HCT116 (cell line): ENCODE results near the gene NDUFS8.

Experiments
- ATF3 ChIP-seq: IDR thresholded peaks from 2 replicates; pipeline ENCODE4 v1.6.1; 2012
- CTCF ChIP-seq, 3 experiments: fragments of 200-600 bp in 1 of 3; sonication (generic) in 1 of 3; IDR thresholded peaks in 2 of 3; conservative IDR thresholded peaks in 1 of 3; 2 replicates each; pipeline ENCODE4 v1.5.1; 2012 to 2017; ENCODE audit warnings: low read depth in 2 of 3, low read length in 2 of 3, antibody characterized with exemption in 1 of 3, borderline replicate concordance in 1 of 3, control low read depth in 1 of 3, mild to moderate bottlenecking in 1 of 3, mixed read lengths in 1 of 3, mixed run types in 1 of 3, moderate library complexity in 1 of 3; ENCODE audit not compliant: insufficient read depth in 1 of 3
- ELF1 ChIP-seq: IDR thresholded peaks from 2 replicates; pipeline ENCODE4 v1.6.1; 2012; ENCODE audit warnings: low read depth, borderline replicate concordance
- EZH2 ChIP-seq: fragments of 200-600 bp; sonication (generic); IDR thresholded peaks from 2 replicates; pipeline ENCODE4 v1.6.1; 2017; ENCODE audit warnings: antibody characterized with exemption, mixed run types
- EZH2phosphoT487 ChIP-seq: fragments of 200-600 bp; IDR thresholded peaks from 2 replicates; pipeline ENCODE4 v1.6.1; 2018; ENCODE audit warnings: antibody characterized with exemption, borderline replicate concordance
- JUND ChIP-seq: IDR thresholded peaks from 2 replicates; pipeline ENCODE4 v1.6.1; 2012
- MAX ChIP-seq: IDR thresholded peaks from 2 replicates; pipeline ENCODE4 v1.6.1; 2012
- POLR2A ChIP-seq: IDR thresholded peaks from 2 replicates; pipeline ENCODE4 v1.7.0; 2011; ENCODE audit warnings: borderline replicate concordance; ENCODE audit not compliant: insufficient read depth, insufficient read length; ENCODE audit errors: extremely low read depth
- REST ChIP-seq: IDR thresholded peaks from 2 replicates; pipeline ENCODE4 v1.6.1; 2012; ENCODE audit warnings: low read depth
- SIN3A ChIP-seq: IDR thresholded peaks from 2 replicates; pipeline ENCODE4 v1.6.1; 2012; ENCODE audit warnings: low read depth
- SP1 ChIP-seq: IDR thresholded peaks from 2 replicates; pipeline ENCODE4 v1.6.1; 2012; ENCODE audit warnings: low read depth
- ZBTB33 ChIP-seq: IDR thresholded peaks from 2 replicates; pipeline ENCODE4 v1.6.1; 2011; ENCODE audit warnings: mild to moderate bottlenecking, low read length, moderate library complexity; ENCODE audit not compliant: insufficient replicate concordance; ENCODE audit errors: extremely low read depth
- ZNF274 ChIP-seq: fragments of 200-500 bp; sonication (Bioruptor generic); IDR thresholded peaks from 2 replicates; pipeline ENCODE4 v1.6.1; 2014; ENCODE audit warnings: mild to moderate bottlenecking, low read depth, low read length, inconsistent platforms

GRCh38 chr11:68083517-68083916 is 53.0 kb downstream of the NDUFS8 start:
- TF ChIP-seq CTCF (IDR thresholded peaks at IDR 0.05 in 2 of 3, conservative IDR thresholded peaks at IDR 0.05 in 1 of 3; ENCODE audit: borderline replicate concordance in 1 of 3, insufficient read depth in 1 of 3, low read depth in 2 of 3, low read length in 2 of 3) (no peak), POLR2A (no peak), ATF3 (no peak), JUND (no peak), REST (no peak), EZH2 (no peak), SP1 (no peak), ELF1 (no peak), MAX (no peak), ZBTB33 (no peak), SIN3A (no peak), EZH2phosphoT487 (no peak), ZNF274 (no peak)
